Calu3 (cell line): ENCODE data around the gene EPB41L2. TPM values are rescaled to one million over a fixed set of nuclear protein-coding genes. Genes with fewer than 3 reads are reported as not detected.

Source experiments
- BruUV-seq: library from RNA; stranded (reverse); fragments of 400-500 nt; replicated peaks from 2 replicates; lab custom pipeline; 2021; lab: Mats Ljungman, UMichigan
- CTCF ChIA-PET: fragments of 300-600 bp; sonication (Branson Sonifier 250); formaldehyde crosslinking; loops from one replicate; lab custom pipeline; 2022; ENCODE audit warnings: antibody characterized with exemption; lab: Charles Lee
- DNase-seq: peaks from one replicate; pipeline ENCODE4 v3.0.0; 2022
- H3K27ac Mint-ChIP-seq: one replicate; pipeline ENCODE4 v1.8.0; 2022; ENCODE audit warnings: mixed read lengths; ENCODE audit not compliant: unreplicated experiment
- H3K27me3 Mint-ChIP-seq: one replicate; pipeline ENCODE4 v1.8.0; 2022; ENCODE audit warnings: mixed read lengths; ENCODE audit not compliant: unreplicated experiment
- H3K36me3 Mint-ChIP-seq: one replicate; pipeline ENCODE4 v1.8.0; 2022; ENCODE audit warnings: mild to moderate bottlenecking, moderate library complexity, mixed read lengths; ENCODE audit not compliant: insufficient read depth, unreplicated experiment
- H3K4me1 Mint-ChIP-seq: one replicate; pipeline ENCODE4 v1.8.0; 2022; ENCODE audit warnings: mild to moderate bottlenecking, low read depth, mixed read lengths; ENCODE audit not compliant: unreplicated experiment
- H3K4me3 Mint-ChIP-seq: one replicate; pipeline ENCODE4 v1.8.0; 2022; ENCODE audit warnings: mild to moderate bottlenecking, low read depth, moderate library complexity, mixed read lengths; ENCODE audit not compliant: unreplicated experiment
- H3K9me3 Mint-ChIP-seq: one replicate; pipeline ENCODE4 v1.8.0; 2022; ENCODE audit warnings: low read depth, mixed read lengths; ENCODE audit not compliant: unreplicated experiment
- intact Hi-C: fragments of 100-400 bp; cut with micrococcal nuclease; formaldehyde crosslinking; loops from one replicate; pipeline ENCODE4 v1.10.0; 2022; ENCODE audit not compliant: unreplicated experiment
- total RNA-seq: library from RNA; stranded (reverse); gene quantifications from 2 replicates; pipeline ENCODE4 v1.2.3, GENCODE V29; 2022
- TF ChIP-seq, protein P1 (sequence below): fragments of 200-600 bp; IDR thresholded peaks from one replicate; pipeline ENCODE4 v1.8.0; 2022; ENCODE audit warnings: antibody characterized with exemption; ENCODE audit not compliant: unreplicated experiment

Gene EPB41L2
- total RNA-seq, 1 experiment from 2014 or later = 332 TPM

DNA sequence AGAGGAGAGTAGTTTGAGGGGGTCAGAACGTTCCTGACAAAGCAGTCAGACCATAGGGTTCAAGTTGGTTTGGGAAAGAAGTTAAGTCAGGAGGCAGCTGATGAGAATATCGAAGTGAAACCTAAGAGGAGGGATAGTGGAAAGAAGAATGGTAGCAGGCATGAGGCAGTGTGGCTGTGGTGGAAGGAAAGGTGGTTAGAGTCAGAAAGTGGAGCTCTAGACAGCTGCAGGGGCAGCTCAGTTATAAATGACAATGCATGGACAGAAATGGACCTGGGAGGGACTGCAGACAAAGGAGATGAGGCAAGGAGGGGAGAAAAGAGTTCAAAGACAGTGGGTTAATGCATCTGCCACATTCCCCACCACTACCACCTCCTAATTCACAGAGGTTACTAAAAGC lies 169.3 kb downstream of the EPB41L2 start:
- CTCF ChIA-PET = no interaction called here

DNA sequence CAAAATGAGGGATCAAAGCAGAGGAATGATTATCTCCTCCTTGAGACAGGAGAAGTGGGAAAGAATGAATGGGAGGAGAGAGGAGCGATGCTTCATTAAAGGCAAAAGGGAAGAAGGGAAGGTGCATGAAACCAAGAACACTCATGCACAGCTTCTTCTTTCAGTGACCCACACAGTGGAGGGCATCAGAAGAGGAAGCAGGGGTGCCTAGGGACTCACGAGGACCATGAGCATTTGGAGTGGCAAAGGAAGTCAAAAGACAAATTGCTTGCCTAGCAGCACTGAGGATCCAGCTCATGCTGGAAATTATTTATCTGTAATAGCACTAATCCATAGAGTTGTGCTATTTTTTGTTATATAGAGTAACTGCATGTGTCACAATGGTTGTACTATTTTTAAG lies 169.8 kb downstream of the EPB41L2 start:
- DNase-seq = no peak
- H3K4me3 Mint-ChIP-seq = no peak overlapping the region
- intact Hi-C loops = no loop called here
- no peak overlapping the region for H3K27ac Mint-ChIP-seq
- no TSS peak for BruUV-seq
- CTCF ChIA-PET = no interaction called here
- no peaks in the 10 kb centered on the region for H3K9me3 Mint-ChIP-seq
- H3K36me3 Mint-ChIP-seq = peaks cover 5% of the 10 kb centered on the region
- H3K4me1 Mint-ChIP-seq = no peaks in the 10 kb centered on the region
- TF ChIP-seq, protein P1, sequence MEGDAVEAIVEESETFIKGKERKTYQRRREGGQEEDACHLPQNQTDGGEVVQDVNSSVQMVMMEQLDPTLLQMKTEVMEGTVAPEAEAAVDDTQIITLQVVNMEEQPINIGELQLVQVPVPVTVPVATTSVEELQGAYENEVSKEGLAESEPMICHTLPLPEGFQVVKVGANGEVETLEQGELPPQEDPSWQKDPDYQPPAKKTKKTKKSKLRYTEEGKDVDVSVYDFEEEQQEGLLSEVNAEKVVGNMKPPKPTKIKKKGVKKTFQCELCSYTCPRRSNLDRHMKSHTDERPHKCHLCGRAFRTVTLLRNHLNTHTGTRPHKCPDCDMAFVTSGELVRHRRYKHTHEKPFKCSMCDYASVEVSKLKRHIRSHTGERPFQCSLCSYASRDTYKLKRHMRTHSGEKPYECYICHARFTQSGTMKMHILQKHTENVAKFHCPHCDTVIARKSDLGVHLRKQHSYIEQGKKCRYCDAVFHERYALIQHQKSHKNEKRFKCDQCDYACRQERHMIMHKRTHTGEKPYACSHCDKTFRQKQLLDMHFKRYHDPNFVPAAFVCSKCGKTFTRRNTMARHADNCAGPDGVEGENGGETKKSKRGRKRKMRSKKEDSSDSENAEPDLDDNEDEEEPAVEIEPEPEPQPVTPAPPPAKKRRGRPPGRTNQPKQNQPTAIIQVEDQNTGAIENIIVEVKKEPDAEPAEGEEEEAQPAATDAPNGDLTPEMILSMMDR = no peak
- H3K27me3 Mint-ChIP-seq = no peaks in the 10 kb centered on the region

More for the DNA sequence above, 169.3 kb downstream of the EPB41L2 start:
- Mint-ChIP-seq H3K9me3 (no peaks in the 10 kb centered on the region), H3K4me1 (no peaks in the 10 kb centered on the region), H3K27me3 (no peaks in the 10 kb centered on the region), H3K4me3 (no peak overlapping the region), H3K36me3 (peaks cover 5% of the 10 kb centered on the region), H3K27ac (no peak overlapping the region)
- TF ChIP-seq, protein P1 = no peak
- BruUV-seq = no TSS peak
- DNase-seq = no peak
- intact Hi-C loops = no loop called here

DNA sequence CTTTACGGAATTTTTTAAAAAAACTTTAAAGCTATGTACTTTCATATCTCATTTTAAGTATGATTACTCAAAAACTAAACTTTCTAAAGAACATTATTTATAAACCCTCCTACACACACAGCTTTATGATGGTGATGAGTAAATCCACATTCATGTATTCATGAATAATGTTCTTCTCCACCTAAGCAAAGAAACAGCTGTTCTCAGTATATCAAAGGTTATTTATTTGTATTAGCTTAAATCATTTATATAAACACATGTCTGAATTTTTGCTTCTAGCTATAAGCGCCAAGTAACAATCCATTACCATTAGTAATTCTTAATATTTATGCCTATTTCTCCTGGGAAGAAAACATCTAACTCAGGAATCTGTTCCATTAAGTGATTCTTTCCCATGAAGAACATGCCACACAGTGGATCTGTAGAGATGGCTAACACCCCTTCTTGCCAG lies 172.5 kb downstream of the EPB41L2 start:
- intact Hi-C loops = no loop called here
- TF ChIP-seq, protein P1 = no peak
- DNase-seq = no peak
- H3K4me1 Mint-ChIP-seq = peaks cover 7% of the 10 kb centered on the region
- H3K36me3 Mint-ChIP-seq = peaks cover 5% of the 10 kb centered on the region
- H3K9me3 Mint-ChIP-seq = no peaks in the 10 kb centered on the region
- H3K27me3 Mint-ChIP-seq = no peaks in the 10 kb centered on the region
- CTCF ChIA-PET = interaction anchor here (0.7 kb wide), 2 partner anchors 38 to 147 kb away, joined by 3 read pairs; no protein-coding TSS in a partner anchor
- no peak overlapping the region for H3K4me3 Mint-ChIP-seq
- H3K27ac Mint-ChIP-seq = no peak overlapping the region
- no TSS peak for BruUV-seq

DNA sequence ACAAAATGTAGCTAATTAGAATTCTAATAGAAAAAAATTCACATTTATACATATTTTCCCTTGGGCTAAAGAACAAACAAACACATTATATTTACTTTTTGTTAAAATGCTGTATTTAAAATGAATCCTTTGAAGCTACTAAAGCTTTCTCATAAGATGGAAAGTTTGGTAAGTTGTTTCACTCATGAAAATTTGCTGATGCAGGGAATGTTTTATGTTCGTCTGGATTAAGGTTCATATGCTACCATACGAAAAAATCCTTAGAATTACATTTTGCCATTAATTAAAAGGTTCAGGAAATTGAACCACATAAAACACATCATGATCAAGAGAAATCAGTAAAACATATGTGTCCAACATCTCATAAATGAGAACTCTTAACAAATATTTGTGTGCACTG lies 173.6 kb downstream of the EPB41L2 start:
- peaks cover 5% of the 10 kb centered on the region for H3K36me3 Mint-ChIP-seq
- peaks cover 9% of the 10 kb centered on the region for H3K4me1 Mint-ChIP-seq
- no peak overlapping the region for H3K4me3 Mint-ChIP-seq
- intact Hi-C loops = loop anchor here (5.0 kb wide), 1 partner anchor 173 kb away; the partner anchor contains the start of gene EPB41L2
- BruUV-seq = no TSS peak
- H3K27ac Mint-ChIP-seq = no peak overlapping the region
- TF ChIP-seq, protein P1 = no peak
- no peak for DNase-seq
- no peaks in the 10 kb centered on the region for H3K27me3 Mint-ChIP-seq
- CTCF ChIA-PET = no interaction called here
- H3K9me3 Mint-ChIP-seq = no peaks in the 10 kb centered on the region
